Erythroblast (primary cell): ENCODE results near the gene KCP.

Experiments
- GATA1 ChIP-seq: IDR thresholded peaks from 2 replicates; pipeline ENCODE4 v1.6.1; 2011; ENCODE audit warnings: low read depth, mild to moderate bottlenecking, control low read depth, low read length, moderate library complexity
- POLR2A ChIP-seq: IDR thresholded peaks from 2 replicates; pipeline ENCODE4 v1.6.1; 2011; ENCODE audit warnings: mild to moderate bottlenecking, low read length

GRCh38 chr7:128908750-128909624 is 1.5 kb downstream of the KCP start:
- TF ChIP-seq POLR2A (no peak), GATA1 (no peak)
